IPS-11a (cell line): Measurements from ENCODE around the gene WDR7.
"Not testable (repeated sequence)": the region's sequence is repeated elsewhere in the genome, so short reads cannot be mapped to it uniquely, and the experiment has no call there.

Experiments used
- H3K4me3 ChIP-seq: one replicate; pipeline ENCODE4 v1.5.1; 2013; ENCODE audit warnings: low read depth, low read length, control low read depth

The WDR7 gene

GRCh38 chr18:56652802-56653201 lies 1.6 kb downstream of the WDR7 start:
- H3K4me3 ChIP-seq: no peak overlapping the region

- H3K4me3 ChIP-seq: not testable (repeated sequence)
These were observed 3.1 kb downstream of the WDR7 start for GRCh38 chr18:56654280-56654679.

GRCh38 chr18:56658261-56658660 lies 7.1 kb downstream of the WDR7 start:
- no peak overlapping the region for H3K4me3 ChIP-seq

GRCh38 chr18:56659111-56659510 lies 8.0 kb downstream of the WDR7 start:
- no peak overlapping the region for H3K4me3 ChIP-seq

- H3K4me3 ChIP-seq: no peak overlapping the region
These were observed 9.5 kb downstream of the WDR7 start for GRCh38 chr18:56660655-56661054.

GRCh38 chr18:56661360-56662062 lies 10.4 kb downstream of the WDR7 start:
- no peak overlapping the region for H3K4me3 ChIP-seq

GRCh38 chr18:56662063-56662408 lies 10.9 kb downstream of the WDR7 start:
- no peak overlapping the region for H3K4me3 ChIP-seq

GRCh38 chr18:56662502-56662901 lies 11.3 kb downstream of the WDR7 start:
- H3K4me3 ChIP-seq: no peak overlapping the region

GRCh38 chr18:56662902-56663301 lies 11.7 kb downstream of the WDR7 start:
- H3K4me3 ChIP-seq: no peak overlapping the region

GRCh38 chr18:56672391-56672790 lies 21.2 kb downstream of the WDR7 start:
- no peak overlapping the region for H3K4me3 ChIP-seq

- no peak overlapping the region for H3K4me3 ChIP-seq
These were observed 21.8 kb downstream of the WDR7 start for GRCh38 chr18:56672981-56673380.

GRCh38 chr18:56676639-56677038 lies 25.5 kb downstream of the WDR7 start:
- H3K4me3 ChIP-seq: no peak overlapping the region

GRCh38 chr18:56678836-56679565 lies 27.8 kb downstream of the WDR7 start:
- no peak overlapping the region for H3K4me3 ChIP-seq

GRCh38 chr18:56684277-56684676 lies 33.1 kb downstream of the WDR7 start:
- H3K4me3 ChIP-seq: no peak overlapping the region

- no peak overlapping the region for H3K4me3 ChIP-seq
These were observed 40.4 kb downstream of the WDR7 start for GRCh38 chr18:56691530-56691929.

- H3K4me3 ChIP-seq: no peak overlapping the region
These were observed 45.8 kb downstream of the WDR7 start for GRCh38 chr18:56696966-56697365.

- no peak overlapping the region for H3K4me3 ChIP-seq
These were observed 51.8 kb downstream of the WDR7 start for GRCh38 chr18:56702946-56703345.

- H3K4me3 ChIP-seq: no peak overlapping the region
These were observed 58.3 kb downstream of the WDR7 start for GRCh38 chr18:56709463-56709862.

GRCh38 chr18:56711708-56712445 lies 60.7 kb downstream of the WDR7 start:
- no peak overlapping the region for H3K4me3 ChIP-seq

GRCh38 chr18:56712761-56713160 lies 61.6 kb downstream of the WDR7 start:
- H3K4me3 ChIP-seq: no peak overlapping the region

GRCh38 chr18:56715121-56715520 lies 64.0 kb downstream of the WDR7 start:
- H3K4me3 ChIP-seq: no peak overlapping the region

- no peak overlapping the region for H3K4me3 ChIP-seq
These were observed 65.6 kb downstream of the WDR7 start for GRCh38 chr18:56716692-56717146.
